Right lobe of liver (tissue), 5 donors: ENCODE results near the gene SNRNP27. TPM values are rescaled to one million over a fixed set of nuclear protein-coding genes. Genes with fewer than 3 reads are reported as not detected.

Experiments used
- small RNA-seq, 2 experiments: library from RNA; depleted of rRNA; stranded (forward); fragments of <200 nt; gene quantifications; one replicate each; pipeline ENCODE3, GENCODE V24; 2016
- total RNA-seq, 6 experiments: library from RNA; depleted of rRNA in 2 of 6; stranded (reverse); fragments of >200 nt in 2 of 6; fragmentation: NEBNext Ultra II Directional in 3 of 6; extraction: Animal tissue kit (Norgen Biotek cat#: 25700) in 3 of 6; gene quantifications; one replicate each; pipeline versions ENCODE4 v1.1.0 to v1.2.4, GENCODE V29; 2016 to 2023
- donor health status: DM: no; HTN: no; CAD: no.
- donor health status: DM: no; HTN: no; CAD: no.
- donor health status: DM: no; HTN: yes; CAD: no.
- donor health status: DM: no; HTN: yes; CAD: no.

SNRNP27 gene
- total RNA-seq, 6 experiments from 2014 or later = 12.1 to 37.7 (median 17.2) TPM

Small RNA genes lying within 50 kb of the gene (small RNA-seq; reads per million reads assigned to genes)
- 0 reads per million in 2 experiments for gene RPL23AP92

Other genes starting within 250 kb of the SNRNP27 start
- gene ANXA4, start 151.8 kb upstream of the SNRNP27 start, total RNA-seq = 100 to 1,000 TPM in 3 of 6 experiments, 10 to 100 TPM in 3; 53.5 to 173 (median 92.1) TPM
- 10 to 100 TPM in 2 of 6 experiments, 1 to 10 TPM in 4; 5.8 to 11.4 (median 6.8) TPM for gene GMCL1, start 64.3 kb upstream of the SNRNP27 start, total RNA-seq
- 10 to 100 TPM in 1 of 6 experiments, 1 to 10 TPM in 5; 3.5 to 13.1 (median 4.3) TPM for gene MXD1, start 21.2 kb downstream of the SNRNP27 start, total RNA-seq
- under 1 TPM; 0.31 to 0.98 (median 0.59) TPM for gene ASPRV1, start 67.7 kb downstream of the SNRNP27 start, total RNA-seq
- gene PCBP1, start 193.5 kb downstream of the SNRNP27 start, total RNA-seq = 100 to 1,000 TPM; 147 to 220 (median 178) TPM